GM18861 (cell line): Measurements from ENCODE around the gene CARF.
"Not testable (repeated sequence)": the region's sequence is repeated elsewhere in the genome, so short reads cannot be mapped to it uniquely, and the experiment has no call there.

Experiments
- ATAC-seq: cut with Tn5 transposase; IDR thresholded peaks from one replicate; pipeline ENCODE4 v1.9.1; 2021; ENCODE audit not compliant: unreplicated experiment

CARF gene

GRCh38 chr2:202911512-202912341 is at the start of gene CARF, which contains the start of gene WDR12:
Gene CARF (plus strand): TSS chr2:202912275. CDS start chr2:202941903, 29,628 bp downstream.
Gene WDR12 (minus strand): TSS chr2:202911673. CDS start chr2:202911476, 197 bp downstream.
- peak; percentile 61 for ATAC-seq

GRCh38 chr2:202870431-202871299 is 41.4 kb upstream of the CARF start:
- peak; percentile 52 for ATAC-seq

GRCh38 chr2:202871300-202872141 is 40.6 kb upstream of the CARF start, which contains the start of gene ICA1L:
Gene ICA1L (minus strand): TSS chr2:202871766. CDS start chr2:202829009, 42,757 bp downstream.
- peak; percentile 30 for ATAC-seq

GRCh38 chr2:202877699-202878098 is 34.4 kb upstream of the CARF start:
- ATAC-seq: no peak

- no peak for ATAC-seq
These were observed 30.5 kb upstream of the CARF start for GRCh38 chr2:202881570-202881969.

GRCh38 chr2:202883987-202884675 is 27.9 kb upstream of the CARF start:
- no peak for ATAC-seq

- no peak for ATAC-seq
These were observed 26.9 kb upstream of the CARF start for GRCh38 chr2:202885190-202885589.

- not testable (repeated sequence) for ATAC-seq
These were observed 6.6 kb upstream of the CARF start for GRCh38 chr2:202905507-202905906.

- no peak for ATAC-seq
These were observed 3.9 kb upstream of the CARF start for GRCh38 chr2:202908186-202908585.

- no peak for ATAC-seq
These were observed 2.5 kb upstream of the CARF start for GRCh38 chr2:202909394-202910192.

- ATAC-seq: not testable (repeated sequence)
These were observed 1.8 kb upstream of the CARF start for GRCh38 chr2:202910250-202910649.

- no peak for ATAC-seq
These were observed 1.4 kb upstream of the CARF start for GRCh38 chr2:202910698-202911097.

- no peak for ATAC-seq
These were observed 918 bp upstream of the CARF start for GRCh38 chr2:202911203-202911511.

GRCh38 chr2:202912342-202913201 is 497 bp downstream of the CARF start:
- peak; percentile 38 for ATAC-seq

GRCh38 chr2:202918860-202919259 is 6.8 kb downstream of the CARF start:
- ATAC-seq: no peak

- ATAC-seq: no peak
These were observed 20.5 kb downstream of the CARF start for GRCh38 chr2:202932425-202933138.

- ATAC-seq: no peak
These were observed 21.1 kb downstream of the CARF start for GRCh38 chr2:202933139-202933510.

GRCh38 chr2:202933958-202934357 is 21.9 kb downstream of the CARF start:
- no peak for ATAC-seq
